T47D (cell line): ENCODE results near the gene LRRC63.
A peak's percentile ranks its signal among the peaks of the same experiment; 100 is the strongest.
"Not testable (repeated sequence)": the region's sequence is repeated elsewhere in the genome, so short reads cannot be mapped to it uniquely, and the experiment has no call there.

Experiments
- DNase-seq, 2 experiments: peaks; one replicate each; pipeline versions ENCODE4 v3.0.0 to v3.0.0-alpha.2; 2011 to 2012; ENCODE audit warnings: low read depth in 1 of 2, low spot score in 1 of 2
- JUND ChIP-seq: IDR thresholded peaks from 2 replicates; pipeline ENCODE4 v1.6.1; 2012; ENCODE audit warnings: low read depth
- in situ Hi-C: cut with HindIII; loops from 2 replicates; pipeline ENCODE4 v1.10.0; 2016; ENCODE audit warnings: low sequenced_read_pairs, low pct_unique_long_range_greater_than_20kb

LRRC63 gene, protein sequence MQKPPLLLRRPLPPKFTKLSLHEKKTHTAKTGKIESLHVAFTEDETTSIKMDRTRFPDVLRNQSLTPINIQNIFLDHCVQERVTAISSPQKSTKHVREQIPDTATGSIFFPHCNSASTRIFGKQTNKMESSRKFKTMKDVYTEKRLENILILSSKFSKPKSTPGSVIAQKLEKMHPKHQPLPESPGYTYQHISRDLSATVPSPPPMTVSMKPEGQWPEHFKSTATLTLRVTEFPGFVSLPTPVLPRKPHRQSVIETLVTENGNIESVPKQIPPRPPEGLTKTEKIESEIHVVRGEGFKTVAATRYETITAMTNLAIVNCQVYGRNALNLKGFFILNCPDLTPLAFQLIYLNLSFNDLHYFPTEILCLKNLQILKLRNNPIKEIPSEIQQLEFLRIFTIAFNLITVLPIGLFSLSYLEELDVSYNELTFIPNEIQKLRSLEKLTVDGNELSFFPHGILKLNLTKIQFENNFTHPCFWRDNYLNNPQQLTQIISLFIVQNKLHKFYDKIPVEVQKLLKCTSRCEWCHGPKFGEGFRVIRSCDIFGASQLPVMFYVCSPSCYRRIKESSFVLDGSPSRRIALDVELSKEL

DNA sequence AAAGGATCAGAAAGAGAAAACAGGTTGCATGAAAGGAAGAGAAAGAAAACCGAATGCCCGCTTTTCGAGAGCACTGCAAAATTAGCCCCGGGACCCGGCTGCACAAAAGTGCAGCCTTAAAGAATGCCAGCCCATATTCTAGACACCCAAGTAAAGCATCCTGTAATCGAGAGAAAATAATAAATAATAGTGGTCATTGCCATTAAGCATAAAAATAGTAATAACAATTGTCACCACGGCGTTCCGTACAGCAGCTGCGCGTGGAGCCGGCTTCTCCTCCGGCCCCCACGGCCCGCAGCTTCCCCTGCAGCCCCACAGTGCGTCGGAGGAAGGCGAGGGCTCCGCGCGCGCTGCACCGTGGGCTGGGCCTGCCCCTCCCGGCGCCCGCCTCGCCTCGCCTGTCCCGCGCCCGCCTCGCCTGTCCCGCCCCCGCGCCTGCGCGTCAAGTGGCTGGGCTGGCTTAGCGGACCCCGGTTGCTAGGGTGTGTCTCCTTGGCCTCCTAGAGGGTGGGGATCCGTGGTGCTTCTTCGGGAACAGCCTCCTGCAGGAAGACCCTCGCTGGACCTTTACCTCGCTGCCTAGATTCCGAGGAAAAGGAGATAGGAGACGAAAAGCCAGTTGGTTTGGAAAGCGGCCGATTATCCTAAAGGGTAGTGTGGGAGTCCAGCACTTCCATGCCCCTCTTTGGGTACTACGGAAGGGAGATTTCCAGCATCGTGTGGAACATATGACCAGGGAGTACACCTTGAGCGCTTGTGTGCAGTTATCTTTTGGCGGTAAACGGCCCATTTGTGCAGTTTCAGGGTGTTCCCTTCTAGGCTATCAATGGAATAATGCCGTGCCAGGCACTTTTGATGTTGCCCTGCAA, at the start of gene LRRC63:
LRRC63 (plus strand) TSS at position 446 of the 869 bp plus-strand sequence. CDS start 1,107 bp downstream, outside the sequence.
- peak; percentile 45 to 62 for DNase-seq
- TF ChIP-seq JUND: no peak
- in situ Hi-C loops: no loop called here

DNA sequence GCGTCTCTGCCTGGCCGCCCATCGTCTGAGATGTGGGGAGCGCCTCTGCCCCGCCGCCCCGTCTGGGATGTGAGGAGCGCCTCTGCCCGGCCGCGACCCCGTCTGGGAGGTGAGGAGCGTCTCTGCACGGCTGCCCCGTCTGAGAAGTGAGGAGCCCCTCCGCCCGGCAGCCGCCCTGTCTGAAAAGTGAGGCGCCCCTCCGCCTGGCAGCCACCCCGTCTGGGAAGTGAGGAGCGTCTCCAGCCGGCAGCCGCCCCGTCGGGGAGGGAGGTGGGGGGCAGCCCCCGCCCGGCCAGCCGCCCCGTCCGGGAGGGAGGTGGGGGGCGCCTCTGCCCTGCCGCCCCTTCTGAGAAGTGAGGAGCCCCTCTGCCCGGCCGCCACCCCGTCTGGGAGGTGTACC, 49.0 kb upstream of the LRRC63 start:
- in situ Hi-C loops, DNase-seq: not testable (repeated sequence)

DNA sequence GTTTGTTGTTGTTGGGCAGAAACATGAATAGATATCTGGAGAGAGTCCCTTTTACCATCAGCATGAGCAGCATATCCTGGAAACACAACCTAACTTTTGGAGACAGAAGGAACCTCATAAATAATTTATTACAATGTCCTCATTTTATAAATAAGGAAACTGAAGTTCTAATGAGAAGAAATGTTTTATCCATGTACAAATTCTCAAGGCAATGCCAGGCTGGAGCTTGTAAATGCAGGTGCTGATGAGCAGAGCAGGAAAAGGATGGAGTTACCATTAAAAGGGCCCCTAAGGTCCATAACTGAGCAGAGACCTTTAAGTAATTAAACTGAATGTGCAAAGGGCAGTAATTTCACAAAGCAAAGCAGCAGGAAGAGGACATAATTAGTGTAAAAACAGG, 47.1 kb upstream of the LRRC63 start:
- TF ChIP-seq JUND: no peak
- in situ Hi-C loops: no loop called here
- DNase-seq: no peak

DNA sequence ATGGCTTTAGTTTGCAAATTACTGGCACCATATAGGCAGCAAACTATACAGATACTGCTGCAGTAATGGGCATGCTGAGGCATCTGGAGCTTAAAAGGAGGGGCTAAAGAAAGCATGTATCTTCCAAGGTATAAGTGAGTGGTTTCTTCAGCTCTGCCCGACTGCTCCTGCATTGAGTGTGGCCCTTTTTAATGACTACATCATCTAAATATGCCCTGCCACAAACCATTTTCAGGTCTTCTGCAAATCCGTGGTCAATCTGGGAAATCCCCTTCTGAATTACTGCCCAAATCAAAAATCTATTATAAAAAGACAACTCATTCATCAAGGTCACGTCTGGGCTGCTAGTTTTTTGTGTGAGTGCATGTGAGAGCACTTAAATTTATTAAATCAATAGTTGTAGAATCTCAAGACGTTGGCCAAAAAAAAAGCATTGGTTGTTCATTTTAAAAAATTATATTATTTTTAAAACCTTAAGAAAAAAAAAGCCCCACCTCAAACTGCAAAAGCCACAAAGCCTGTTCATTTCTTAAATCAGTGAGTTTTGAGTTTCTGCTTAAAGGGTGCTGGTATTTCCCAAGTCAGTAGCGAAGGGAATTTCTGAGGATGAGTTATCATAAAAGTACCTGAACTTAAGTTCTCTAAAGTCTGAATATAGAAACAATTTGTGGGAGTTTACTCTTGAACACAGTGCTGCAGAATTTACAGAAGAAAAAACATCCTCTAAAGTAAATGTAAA, 46.1 kb upstream of the LRRC63 start:
- DNase-seq: no peak
- TF ChIP-seq JUND: no peak
- in situ Hi-C loops: no loop called here

DNA sequence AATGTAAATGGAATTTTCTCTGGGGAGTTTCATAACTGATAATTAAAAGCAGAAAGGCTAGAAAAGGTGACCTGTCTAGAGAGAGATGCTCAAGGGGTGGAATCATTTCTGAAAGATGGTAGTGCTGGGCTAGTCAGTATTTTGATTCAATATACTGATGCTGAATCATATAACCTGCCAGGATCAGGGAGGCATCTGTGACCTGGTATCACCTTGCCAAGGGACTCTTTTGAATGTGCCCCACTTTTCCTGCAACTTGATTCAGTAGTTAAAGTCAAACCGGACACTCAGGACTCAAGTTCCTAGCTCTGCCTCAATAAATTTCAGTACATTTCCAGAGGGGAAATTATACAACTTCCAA, 45.5 kb upstream of the LRRC63 start:
- TF ChIP-seq JUND: no peak
- in situ Hi-C loops: no loop called here
- DNase-seq: no peak

DNA sequence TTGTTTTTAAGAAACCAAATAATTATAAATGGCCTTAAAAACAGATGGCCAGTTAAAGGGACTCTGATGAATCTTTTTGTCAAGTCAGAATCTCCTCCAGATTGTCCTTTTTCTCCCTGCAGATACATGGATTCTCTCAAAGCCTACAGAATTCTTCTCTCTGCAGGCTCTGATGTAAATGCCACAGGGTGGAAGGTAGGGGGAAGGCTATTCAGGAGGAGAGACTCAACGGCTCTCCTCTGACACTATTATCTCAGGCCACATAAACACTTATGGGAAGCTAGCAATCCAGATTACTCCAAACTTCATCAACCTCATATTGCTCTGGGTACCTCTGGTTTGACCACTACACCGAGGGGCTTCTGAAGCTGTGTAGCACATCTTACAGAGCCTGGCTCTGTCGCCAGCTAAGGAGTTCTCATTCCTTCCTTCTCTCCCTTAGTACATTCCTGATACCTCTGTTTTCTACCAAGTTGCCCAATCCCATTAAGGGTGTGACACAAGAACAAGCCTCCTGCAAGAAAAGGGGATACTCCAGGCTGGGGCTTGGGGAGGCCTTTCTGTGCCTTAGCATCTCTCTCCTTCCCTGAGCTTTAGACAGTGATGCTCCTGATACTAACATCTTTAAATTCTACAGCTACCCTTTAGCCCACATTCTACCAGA, 44.6 kb upstream of the LRRC63 start:
- in situ Hi-C loops: no loop called here
- TF ChIP-seq JUND: no peak
- DNase-seq: no peak

DNA sequence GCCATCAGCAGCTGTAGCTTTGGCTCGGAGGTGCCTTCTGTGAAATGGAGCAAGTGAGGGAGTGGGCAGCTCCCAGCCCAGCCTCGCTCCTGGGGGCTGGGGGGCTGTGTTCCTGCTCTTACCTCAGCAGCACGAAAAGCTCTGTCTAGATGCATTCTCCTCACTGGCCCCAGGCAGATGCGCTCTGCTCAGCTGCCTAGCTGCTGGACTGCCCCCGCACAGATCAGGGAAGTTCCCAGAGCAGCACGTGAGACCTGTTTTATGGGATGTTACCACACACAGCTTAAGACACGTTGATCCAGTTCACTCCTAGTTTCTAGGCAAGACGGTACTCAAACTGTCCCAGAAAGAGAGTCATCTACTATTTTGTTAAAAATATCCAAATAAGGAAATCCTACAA, 43.4 kb upstream of the LRRC63 start:
- in situ Hi-C loops: no loop called here
- TF ChIP-seq JUND: no peak
- DNase-seq: peak in 1 of 2 experiments; percentile 24

DNA sequence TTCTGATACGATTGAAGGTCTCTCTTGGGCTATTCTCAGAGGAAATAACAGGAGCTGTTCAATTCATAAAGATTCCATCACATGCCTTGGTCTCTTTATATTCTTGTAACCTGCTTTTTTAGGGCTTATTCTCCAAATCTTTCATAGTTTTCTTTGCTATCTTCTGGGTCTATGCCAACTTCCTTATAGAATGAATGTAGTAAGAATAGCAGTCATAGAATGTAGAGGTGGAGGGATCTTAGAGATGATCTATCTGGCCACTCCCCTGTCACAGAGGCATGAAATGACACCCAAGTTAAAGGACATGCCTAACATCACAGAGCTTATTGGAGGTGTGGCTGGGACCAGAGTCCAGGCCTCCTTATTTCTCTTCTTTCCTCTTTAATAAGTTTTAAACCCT, 42.9 kb upstream of the LRRC63 start:
- TF ChIP-seq JUND: no peak
- in situ Hi-C loops: no loop called here
- no peak for DNase-seq

DNA sequence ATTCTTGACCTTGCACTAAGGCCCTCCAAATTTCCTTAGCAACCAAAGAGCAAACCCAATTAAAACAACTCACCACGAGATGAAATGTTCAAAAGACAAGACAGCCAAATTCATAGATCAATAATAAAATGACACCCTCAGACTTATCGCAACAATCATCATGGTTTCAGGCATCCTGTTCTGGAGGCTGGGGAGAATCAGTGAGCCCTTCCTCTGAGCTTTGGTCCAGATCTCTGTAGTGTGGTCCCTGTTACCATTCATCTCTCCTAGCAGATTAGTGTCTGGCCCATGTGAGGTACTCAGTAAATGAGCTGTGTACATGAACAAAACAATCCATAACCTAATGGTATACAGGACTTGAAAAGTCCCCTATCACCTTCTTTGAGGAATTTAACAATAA, 42.0 kb upstream of the LRRC63 start:
- in situ Hi-C loops: no loop called here
- DNase-seq: no peak
- TF ChIP-seq JUND: no peak

DNA sequence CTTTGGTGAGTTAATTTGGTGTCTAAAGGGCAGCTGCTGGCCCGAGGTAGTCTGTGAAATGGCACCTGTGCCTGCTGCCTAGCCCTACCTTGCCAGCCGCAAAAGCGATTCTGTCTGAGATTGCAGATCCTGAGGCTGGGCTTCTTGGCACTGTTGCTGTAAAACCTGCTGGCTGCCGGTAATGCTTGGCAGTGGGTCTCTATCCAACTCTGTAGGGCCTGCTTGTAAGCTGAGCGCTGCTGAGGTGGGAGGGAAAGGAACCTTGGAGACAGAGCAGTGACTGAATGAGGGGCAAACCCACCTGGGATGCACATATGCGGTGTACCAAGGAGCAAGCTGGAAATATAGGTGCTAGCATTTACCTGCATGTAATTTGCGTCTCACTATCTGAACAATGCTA, 41.5 kb upstream of the LRRC63 start:
- DNase-seq: no peak
- TF ChIP-seq JUND: no peak
- in situ Hi-C loops: no loop called here

DNA sequence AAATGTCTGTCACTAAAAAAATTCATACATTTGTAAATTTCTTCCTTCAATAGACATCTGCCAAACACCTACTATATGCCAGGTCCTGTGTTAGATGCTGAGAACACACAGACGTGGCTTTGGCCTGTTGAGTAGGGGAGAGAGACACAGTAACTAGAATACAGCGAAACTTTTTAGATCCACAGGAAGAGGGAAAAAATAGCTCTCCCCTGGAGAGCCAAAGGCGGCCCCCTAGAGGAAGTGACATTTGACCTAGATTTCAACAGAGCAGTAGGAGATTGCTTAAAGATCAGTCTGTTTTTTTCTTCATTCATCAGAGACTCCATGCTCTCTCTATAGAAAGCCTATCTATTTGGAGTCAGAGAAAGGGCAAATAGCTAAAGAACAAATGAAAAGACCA, 41.0 kb upstream of the LRRC63 start:
- no peak for DNase-seq
- in situ Hi-C loops: no loop called here
- TF ChIP-seq JUND: no peak

DNA sequence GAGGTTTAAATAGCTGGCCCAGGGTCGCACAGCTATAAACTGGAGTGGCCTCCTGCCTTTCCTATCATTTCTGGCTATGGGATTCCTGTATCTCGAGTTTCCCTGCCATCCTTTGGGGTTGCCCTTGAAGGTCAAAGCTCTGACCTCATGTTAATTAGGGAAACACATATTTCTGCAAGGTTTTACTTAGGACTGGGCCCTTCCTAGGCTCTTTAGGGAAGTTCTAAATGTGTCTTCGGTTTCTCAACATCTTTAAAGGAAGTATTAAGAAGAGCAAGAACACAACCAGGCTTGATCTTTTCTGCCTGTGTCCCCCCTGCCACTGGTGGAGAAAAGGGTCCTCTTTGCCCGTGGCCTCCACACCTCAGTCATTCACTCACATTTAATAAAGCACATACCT, 40.5 kb upstream of the LRRC63 start:
- TF ChIP-seq JUND: no peak
- no peak for DNase-seq
- in situ Hi-C loops: no loop called here
